Measurements from ENCODE around the gene CYFIP2. TPM values are rescaled to one million over a fixed set of nuclear protein-coding genes. Genes with fewer than 3 reads are reported as not detected.

Gene CYFIP2
- total and polyA plus RNA-seq, 2 donors from 2014 or later: 128 to 217 TPM

- Histone ChIP-seq H3K9me3 (ENCODE audit: control insufficient read depth in 2 of 3, insufficient read depth in 1 of 3, low read length in 3 of 3) (no peaks in the 10 kb centered on the region), H3K9ac (ENCODE audit: low read length in 3 of 3) (peak overlapping the region in 1 of 3 donors; percentile 37), H3K4me1 (ENCODE audit: control insufficient read depth in 2 of 3, insufficient read depth in 2 of 3, low read depth in 1 of 3, low read length in 3 of 3) (peaks cover 0 to 75% (median 54%) of the 10 kb centered on the region in 3 donors), H3K4me3 (ENCODE audit: low read length in 3 of 3) (no peak overlapping the region), H3K36me3 (ENCODE audit: control insufficient read depth in 2 of 3, insufficient read depth in 3 of 3, low read length in 3 of 3) (peaks cover 0 to 13% (median 3%) of the 10 kb centered on the region in 3 donors), H3K27ac (ENCODE audit: low read depth in 2 of 2, low read length in 2 of 2) (peak overlapping the region; percentile 77 to 89), H3K27me3 (ENCODE audit: control insufficient read depth, insufficient read depth, low read length) (no peaks in the 10 kb centered on the region)
- no peak for TF ChIP-seq CTCF (IDR thresholded peaks at IDR 0.05; ENCODE audit: borderline replicate concordance, extremely low read depth, insufficient read depth)
- FAIRE-seq: peak; percentile 54
- intact Hi-C loops (cut with DNase I): no loop called here
- peak in 1 of 5 donors; percentile 38 for DNase-seq
Observed at GRCh38 chr5:157286761-157287211, 20.9 kb downstream of the CYFIP2 start.

DNA sequence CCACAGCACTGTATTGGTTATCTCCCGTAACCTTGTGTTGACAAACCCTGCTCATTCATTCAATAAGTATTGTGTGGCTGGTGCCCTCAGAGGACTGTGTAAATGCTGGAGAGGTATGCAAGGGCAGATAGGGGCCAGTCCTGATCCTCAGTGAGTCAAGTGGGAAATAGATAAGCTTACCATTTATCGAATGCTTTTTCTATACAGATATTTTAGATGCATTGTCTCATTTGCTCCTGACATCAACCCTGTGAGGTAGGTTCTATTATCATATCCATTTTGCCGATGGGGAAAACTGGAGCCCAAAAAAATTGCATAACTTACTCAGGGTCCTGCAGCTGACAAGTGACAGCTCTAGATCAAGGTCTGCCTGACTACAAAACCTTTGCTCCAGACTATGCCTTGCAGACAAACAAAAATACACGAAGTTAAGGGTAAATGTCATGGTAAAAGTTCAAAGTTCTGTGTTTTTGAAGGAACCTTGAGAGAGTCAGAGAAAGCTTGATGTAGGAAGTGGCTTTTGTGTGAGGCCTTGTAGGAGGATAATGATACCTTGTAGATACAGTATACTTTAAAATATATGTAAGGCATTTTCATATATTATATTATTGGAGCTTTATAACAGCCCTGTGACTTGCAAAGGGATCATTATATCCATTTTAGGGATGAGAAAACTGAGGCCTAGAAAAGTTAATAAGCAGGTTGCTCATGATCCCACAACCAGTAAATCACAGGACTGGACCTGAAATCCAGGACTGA lies 22.7 kb downstream of the CYFIP2 start:
- FAIRE-seq (no peak), DNase-seq (no peak)
- no peak for TF ChIP-seq CTCF (IDR thresholded peaks at IDR 0.05; ENCODE audit: borderline replicate concordance, extremely low read depth, insufficient read depth)
- no peak overlapping the region for H3K4me3 ChIP-seq (ENCODE audit: low read length in 3 of 3)
- peak overlapping the region in 1 of 3 donors; percentile 7 for H3K9ac ChIP-seq (ENCODE audit: low read length in 3 of 3)
- H3K36me3 ChIP-seq (ENCODE audit: control insufficient read depth in 2 of 3, insufficient read depth in 3 of 3, low read length in 3 of 3): peaks cover 0 to 14% (median 4%) of the 10 kb centered on the region in 3 donors
- no peaks in the 10 kb centered on the region for H3K9me3 ChIP-seq (ENCODE audit: control insufficient read depth in 2 of 3, insufficient read depth in 1 of 3, low read length in 3 of 3)
- no peaks in the 10 kb centered on the region for H3K27me3 ChIP-seq (ENCODE audit: control insufficient read depth, insufficient read depth, low read length)
- H3K27ac ChIP-seq (ENCODE audit: low read depth in 2 of 2, low read length in 2 of 2): peak overlapping the region; percentile 88 to 92
- H3K4me1 ChIP-seq (ENCODE audit: control insufficient read depth in 2 of 3, insufficient read depth in 2 of 3, low read depth in 1 of 3, low read length in 3 of 3): peaks cover 0 to 64% (median 47%) of the 10 kb centered on the region in 3 donors
- intact Hi-C loops (cut with DNase I): no loop called here

DNA sequence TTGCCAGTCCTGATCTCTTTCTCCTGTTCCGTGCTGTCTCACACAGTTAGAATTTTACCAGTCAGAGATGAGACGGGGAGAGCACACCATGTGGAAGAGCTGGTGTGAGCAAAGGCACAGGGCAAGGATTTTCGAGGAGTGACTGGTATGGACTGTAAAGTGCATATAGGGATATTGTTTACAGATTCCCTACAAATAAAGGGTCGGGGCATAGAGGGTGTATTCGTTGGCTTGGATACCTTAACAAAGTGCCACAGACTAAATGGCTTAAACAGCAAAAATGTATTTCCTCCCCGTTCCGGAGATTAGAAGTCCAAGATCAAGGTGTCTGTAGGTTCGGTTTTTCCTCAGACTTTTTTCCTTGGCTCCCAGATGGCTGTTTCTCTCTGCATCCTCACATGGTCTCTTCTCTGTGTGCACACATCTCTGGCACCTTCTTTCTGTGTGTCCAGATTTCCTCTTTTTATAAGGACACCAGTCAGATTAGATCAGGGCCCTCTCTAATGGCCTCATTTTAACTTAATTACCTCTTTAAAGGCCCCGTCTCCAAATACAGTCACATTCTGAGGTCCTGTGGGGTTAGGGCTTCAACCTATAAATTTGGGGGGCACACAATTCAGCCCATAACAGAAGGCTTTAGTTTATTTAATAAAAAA lies 23.4 kb downstream of the CYFIP2 start:
- peaks cover 0 to 18% (median 7%) of the 10 kb centered on the region in 3 donors for H3K36me3 ChIP-seq (ENCODE audit: control insufficient read depth in 2 of 3, insufficient read depth in 3 of 3, low read length in 3 of 3)
- peaks cover 0 to 58% (median 44%) of the 10 kb centered on the region in 3 donors for H3K4me1 ChIP-seq (ENCODE audit: control insufficient read depth in 2 of 3, insufficient read depth in 2 of 3, low read depth in 1 of 3, low read length in 3 of 3)
- TF ChIP-seq CTCF (IDR thresholded peaks at IDR 0.05; ENCODE audit: borderline replicate concordance, extremely low read depth, insufficient read depth): no peak
- FAIRE-seq (no peak), DNase-seq (no peak)
- H3K9me3 ChIP-seq (ENCODE audit: control insufficient read depth in 2 of 3, insufficient read depth in 1 of 3, low read length in 3 of 3): no peaks in the 10 kb centered on the region
- peak overlapping the region in 1 of 3 donors; percentile 53 for H3K9ac ChIP-seq (ENCODE audit: low read length in 3 of 3)
- peak overlapping the region; percentile 88 to 92 for H3K27ac ChIP-seq (ENCODE audit: low read depth in 2 of 2, low read length in 2 of 2)
- no peaks in the 10 kb centered on the region for H3K27me3 ChIP-seq (ENCODE audit: control insufficient read depth, insufficient read depth, low read length)
- no peak overlapping the region for H3K4me3 ChIP-seq (ENCODE audit: low read length in 3 of 3)
- intact Hi-C loops (cut with DNase I): no loop called here

Measured in kidney (tissue), 14 donors.